AG09319 (cell line): Measurements from ENCODE around the gene OSBPL8.

Experiments
- DNase-seq: peaks from one replicate; pipeline ENCODE4 v3.0.0-alpha.2; 2010; ENCODE audit warnings: low read depth; ENCODE audit errors: extremely low read depth
- TF ChIP-seq, protein P1 (sequence below): IDR thresholded peaks from 2 replicates; pipeline ENCODE4 v1.5.1; 2011; ENCODE audit warnings: low read depth, mild to moderate bottlenecking, inconsistent platforms, low read length, moderate library complexity

The OSBPL8 gene

DNA sequence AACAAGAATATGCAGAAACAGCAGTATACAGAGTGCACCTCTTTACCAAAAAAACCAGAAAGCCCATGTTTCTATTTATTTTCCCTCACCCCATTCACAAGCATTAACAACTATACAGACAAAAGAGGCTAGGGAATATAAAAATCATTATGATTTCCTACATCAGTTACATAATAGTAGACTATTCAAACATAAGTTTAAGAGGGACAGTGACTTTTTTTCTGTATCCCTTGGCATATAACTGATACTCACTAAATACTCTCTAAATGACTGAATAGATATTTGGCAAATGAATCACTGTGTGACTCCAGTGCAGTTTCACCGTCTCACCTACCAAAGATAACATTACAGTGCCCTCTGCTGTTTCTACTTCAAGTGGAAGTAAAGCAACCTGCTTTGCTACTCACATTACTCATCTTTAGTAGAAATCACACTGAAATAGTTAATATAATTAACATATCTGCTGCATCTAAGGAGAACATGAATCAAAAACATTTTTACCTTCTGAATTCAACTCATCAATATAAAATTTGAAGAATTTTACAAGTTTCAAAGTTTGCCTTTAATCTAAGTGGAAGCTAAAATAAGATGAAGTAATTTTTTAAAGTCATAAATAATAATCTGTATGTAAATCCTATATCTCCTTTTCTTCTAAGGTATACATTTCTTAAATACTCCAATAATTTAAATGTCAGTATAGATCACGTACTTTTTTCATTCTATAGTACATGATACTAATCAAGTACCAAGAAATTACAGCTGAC is 103.8 kb downstream of the OSBPL8 start:
- peak; percentile 56 for DNase-seq
- TF ChIP-seq, protein P1, sequence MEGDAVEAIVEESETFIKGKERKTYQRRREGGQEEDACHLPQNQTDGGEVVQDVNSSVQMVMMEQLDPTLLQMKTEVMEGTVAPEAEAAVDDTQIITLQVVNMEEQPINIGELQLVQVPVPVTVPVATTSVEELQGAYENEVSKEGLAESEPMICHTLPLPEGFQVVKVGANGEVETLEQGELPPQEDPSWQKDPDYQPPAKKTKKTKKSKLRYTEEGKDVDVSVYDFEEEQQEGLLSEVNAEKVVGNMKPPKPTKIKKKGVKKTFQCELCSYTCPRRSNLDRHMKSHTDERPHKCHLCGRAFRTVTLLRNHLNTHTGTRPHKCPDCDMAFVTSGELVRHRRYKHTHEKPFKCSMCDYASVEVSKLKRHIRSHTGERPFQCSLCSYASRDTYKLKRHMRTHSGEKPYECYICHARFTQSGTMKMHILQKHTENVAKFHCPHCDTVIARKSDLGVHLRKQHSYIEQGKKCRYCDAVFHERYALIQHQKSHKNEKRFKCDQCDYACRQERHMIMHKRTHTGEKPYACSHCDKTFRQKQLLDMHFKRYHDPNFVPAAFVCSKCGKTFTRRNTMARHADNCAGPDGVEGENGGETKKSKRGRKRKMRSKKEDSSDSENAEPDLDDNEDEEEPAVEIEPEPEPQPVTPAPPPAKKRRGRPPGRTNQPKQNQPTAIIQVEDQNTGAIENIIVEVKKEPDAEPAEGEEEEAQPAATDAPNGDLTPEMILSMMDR: peak; percentile 62

DNA sequence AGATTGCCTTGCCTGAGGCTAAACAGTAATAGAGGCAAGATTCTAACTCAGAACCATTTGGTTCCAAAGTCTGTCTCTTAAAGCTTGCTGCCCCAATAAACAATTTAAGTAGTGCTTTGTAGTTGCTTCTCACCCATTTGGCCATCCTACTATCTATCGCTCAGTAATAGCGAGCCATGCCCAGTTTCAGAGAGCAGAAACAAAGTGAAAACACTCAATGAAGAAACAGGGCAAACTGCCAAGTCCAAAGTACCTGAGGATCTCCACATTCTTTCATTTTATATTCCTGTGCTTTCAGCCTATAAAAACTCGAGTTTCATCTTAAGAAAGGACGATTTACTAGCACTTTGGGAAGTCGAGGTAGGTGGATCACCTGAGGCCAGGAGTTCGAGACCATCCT is 108.0 kb downstream of the OSBPL8 start:
- TF ChIP-seq, protein P1: no peak
- DNase-seq: no peak

DNA sequence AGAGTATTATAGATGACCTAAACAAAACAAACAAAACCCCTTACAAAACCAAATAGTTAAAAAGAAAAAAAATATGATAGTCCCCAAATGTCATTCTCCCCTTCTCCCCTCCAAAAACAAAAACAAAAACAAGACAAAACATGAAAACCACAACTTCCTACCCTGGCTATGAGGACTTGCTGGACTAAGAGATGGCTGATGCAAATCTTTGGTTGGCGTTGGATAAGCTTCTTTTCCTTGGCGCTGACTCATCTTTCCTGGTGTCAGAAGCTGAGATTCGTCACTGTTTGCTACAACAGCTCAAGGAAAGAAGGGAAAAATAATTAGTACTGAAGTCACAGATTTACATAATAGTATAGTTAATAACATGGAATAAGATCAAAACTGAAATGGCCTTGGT is 108.9 kb downstream of the OSBPL8 start:
- no peak for DNase-seq
- TF ChIP-seq, protein P1: no peak

DNA sequence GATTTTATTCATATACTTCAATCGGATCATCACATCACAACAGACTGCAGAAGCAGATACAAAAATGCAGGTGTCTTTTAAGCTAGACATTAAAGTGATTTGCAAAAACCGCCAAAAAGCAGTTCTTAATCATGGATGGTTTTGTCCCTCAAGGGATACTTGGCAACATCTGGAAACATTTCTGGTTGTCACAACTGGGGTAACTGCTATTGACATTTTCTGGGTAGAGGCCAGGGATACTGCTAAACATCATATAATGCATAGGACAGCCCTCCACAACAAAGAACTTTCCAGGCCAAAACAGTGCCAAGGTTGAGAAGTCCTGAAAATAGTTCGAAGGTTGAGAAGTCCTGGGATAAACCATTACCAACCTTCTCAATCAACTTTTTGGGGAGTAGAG is 109.6 kb downstream of the OSBPL8 start:
- TF ChIP-seq, protein P1: no peak
- DNase-seq: no peak

DNA sequence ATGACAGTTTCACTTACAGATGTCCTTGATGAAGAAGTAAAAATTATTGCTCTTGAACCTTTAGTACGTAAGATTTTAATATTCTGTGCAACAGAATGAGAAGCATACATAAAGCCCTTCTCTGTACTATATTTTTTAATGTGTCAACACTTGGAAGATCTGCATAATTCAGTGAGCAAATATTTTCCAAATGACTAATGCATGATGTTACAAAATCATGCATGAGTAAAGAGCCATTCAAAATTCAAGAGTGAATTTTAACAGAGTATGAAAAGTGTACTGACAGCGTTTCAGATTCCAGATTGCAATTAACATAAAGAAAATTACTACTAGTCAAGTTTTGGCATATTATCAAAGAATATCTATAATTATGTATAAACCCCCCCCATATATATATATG is 110.0 kb downstream of the OSBPL8 start:
- TF ChIP-seq, protein P1: no peak
- DNase-seq: no peak

DNA sequence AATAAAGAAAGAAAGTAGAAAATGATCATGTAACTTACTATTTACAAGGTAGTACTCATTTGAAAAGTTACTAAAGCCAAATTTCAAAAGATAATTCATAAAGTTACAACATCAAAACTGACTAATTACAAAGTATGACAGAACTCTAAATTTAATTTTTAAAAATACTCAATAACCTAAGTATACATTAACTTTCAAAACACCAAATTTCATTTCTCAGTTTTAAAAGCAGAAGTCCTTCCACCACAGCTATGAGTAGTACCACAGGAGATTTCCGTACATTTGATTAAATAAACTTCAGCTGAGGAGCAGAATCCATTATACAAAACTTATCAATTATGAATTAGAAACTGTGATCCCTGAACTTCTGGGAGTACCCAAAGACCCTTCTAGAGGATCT is 110.6 kb downstream of the OSBPL8 start:
- DNase-seq: no peak
- TF ChIP-seq, protein P1: no peak

DNA sequence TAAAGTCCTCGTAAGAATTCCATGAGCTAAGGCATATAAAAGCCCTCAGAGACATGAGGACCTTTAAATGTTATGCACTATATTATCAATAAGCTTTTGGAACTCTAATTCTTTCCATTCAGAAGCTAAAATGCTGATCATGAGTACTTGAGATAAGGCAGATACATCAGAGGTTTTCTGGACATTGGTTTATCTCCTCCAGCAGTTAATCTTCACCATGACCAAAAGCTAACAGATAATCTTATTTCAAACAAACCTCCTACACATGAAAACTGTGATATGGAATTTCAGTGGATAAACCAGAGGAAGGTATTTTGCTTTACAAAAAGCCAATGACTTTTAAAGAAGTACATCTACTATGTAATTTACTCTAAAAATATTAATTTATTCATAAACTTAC is 113.5 kb downstream of the OSBPL8 start:
- TF ChIP-seq, protein P1: no peak
- DNase-seq: no peak
